ENCODE measurements around the gene NXPH1. TPM values are rescaled to one million over a fixed set of nuclear protein-coding genes. Genes with fewer than 3 reads are reported as not detected.

The NXPH1 gene
- total RNA-seq, 1 donor from 2014 or later, result not detected

- TF ChIP-seq, protein P1, sequence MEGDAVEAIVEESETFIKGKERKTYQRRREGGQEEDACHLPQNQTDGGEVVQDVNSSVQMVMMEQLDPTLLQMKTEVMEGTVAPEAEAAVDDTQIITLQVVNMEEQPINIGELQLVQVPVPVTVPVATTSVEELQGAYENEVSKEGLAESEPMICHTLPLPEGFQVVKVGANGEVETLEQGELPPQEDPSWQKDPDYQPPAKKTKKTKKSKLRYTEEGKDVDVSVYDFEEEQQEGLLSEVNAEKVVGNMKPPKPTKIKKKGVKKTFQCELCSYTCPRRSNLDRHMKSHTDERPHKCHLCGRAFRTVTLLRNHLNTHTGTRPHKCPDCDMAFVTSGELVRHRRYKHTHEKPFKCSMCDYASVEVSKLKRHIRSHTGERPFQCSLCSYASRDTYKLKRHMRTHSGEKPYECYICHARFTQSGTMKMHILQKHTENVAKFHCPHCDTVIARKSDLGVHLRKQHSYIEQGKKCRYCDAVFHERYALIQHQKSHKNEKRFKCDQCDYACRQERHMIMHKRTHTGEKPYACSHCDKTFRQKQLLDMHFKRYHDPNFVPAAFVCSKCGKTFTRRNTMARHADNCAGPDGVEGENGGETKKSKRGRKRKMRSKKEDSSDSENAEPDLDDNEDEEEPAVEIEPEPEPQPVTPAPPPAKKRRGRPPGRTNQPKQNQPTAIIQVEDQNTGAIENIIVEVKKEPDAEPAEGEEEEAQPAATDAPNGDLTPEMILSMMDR (IDR thresholded peaks at IDR 0.05; ENCODE audit: insufficient read depth, low read length, severe bottlenecking), result no peak
- DNase-seq (ENCODE audit: low read depth) (no peak), FAIRE-seq (no peak)
- Histone ChIP-seq H3K4me3 (ENCODE audit: low read depth, low read length) (no peak overlapping the region), H3K27me3 (ENCODE audit: control insufficient read depth, insufficient read depth, low read length) (peaks cover 23% of the 10 kb centered on the region), H3K36me3 (ENCODE audit: control insufficient read depth, insufficient read depth, low read length) (no peaks in the 10 kb centered on the region)
These were observed 2.8 kb upstream of the NXPH1 start for GRCh38 chr7:8430643-8431042.

DNA sequence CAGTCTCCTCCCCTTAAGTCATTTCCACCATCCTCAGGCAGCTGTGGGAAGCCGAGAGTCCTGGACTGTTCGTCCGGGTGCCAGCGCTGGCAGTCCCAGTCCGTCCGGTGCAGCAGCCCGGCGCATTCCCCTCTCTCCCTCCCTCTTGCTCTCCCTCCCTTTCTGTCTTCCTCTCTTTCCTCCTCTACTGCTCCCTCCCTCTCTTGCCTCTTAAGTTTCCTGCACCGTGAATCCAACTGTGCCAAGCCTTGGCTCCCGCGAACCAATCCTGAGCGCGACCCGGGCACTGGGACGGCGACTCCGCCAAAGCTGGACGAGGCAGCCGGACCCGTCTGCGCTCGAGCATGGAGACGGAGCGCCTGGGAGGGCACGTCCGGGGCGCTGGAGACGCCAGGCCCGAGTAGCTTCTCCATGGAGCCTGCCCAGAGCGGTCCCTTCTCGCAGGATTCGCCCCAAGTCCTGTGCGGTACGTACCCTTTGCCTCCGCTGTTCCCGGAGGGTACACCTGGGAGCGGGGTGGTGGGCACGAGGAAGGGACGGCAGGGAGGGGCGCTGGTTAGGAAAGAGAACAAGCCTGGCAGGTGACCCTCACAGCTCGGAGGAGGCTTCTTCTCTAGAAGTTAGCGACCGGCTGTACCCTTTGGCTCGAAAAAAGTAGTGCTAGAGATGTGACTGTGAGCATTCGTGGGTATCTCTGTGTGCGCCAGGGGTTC is 1.0 kb downstream of the NXPH1 start:
- no peaks in the 10 kb centered on the region for H3K36me3 ChIP-seq (ENCODE audit: control insufficient read depth, insufficient read depth, low read length)
- no peak for FAIRE-seq
- TF ChIP-seq, protein P1 (IDR thresholded peaks at IDR 0.05; ENCODE audit: insufficient read depth, low read length, severe bottlenecking), result no peak
- no peak overlapping the region for H3K4me3 ChIP-seq (ENCODE audit: low read depth, low read length)
- DNase-seq (ENCODE audit: low read depth), result no peak
- peaks cover 35% of the 10 kb centered on the region for H3K27me3 ChIP-seq (ENCODE audit: control insufficient read depth, insufficient read depth, low read length)

GRCh38 chr7:8435095-8435494 is 1.7 kb downstream of the NXPH1 start:
- Histone ChIP-seq H3K36me3 (ENCODE audit: control insufficient read depth, insufficient read depth, low read length) (no peaks in the 10 kb centered on the region), H3K27me3 (ENCODE audit: control insufficient read depth, insufficient read depth, low read length) (peaks cover 35% of the 10 kb centered on the region), H3K4me3 (ENCODE audit: low read depth, low read length) (no peak overlapping the region)
- FAIRE-seq, result no peak
- TF ChIP-seq, protein P1 (IDR thresholded peaks at IDR 0.05; ENCODE audit: insufficient read depth, low read length, severe bottlenecking), result no peak
- DNase-seq (ENCODE audit: low read depth), result no peak

DNA sequence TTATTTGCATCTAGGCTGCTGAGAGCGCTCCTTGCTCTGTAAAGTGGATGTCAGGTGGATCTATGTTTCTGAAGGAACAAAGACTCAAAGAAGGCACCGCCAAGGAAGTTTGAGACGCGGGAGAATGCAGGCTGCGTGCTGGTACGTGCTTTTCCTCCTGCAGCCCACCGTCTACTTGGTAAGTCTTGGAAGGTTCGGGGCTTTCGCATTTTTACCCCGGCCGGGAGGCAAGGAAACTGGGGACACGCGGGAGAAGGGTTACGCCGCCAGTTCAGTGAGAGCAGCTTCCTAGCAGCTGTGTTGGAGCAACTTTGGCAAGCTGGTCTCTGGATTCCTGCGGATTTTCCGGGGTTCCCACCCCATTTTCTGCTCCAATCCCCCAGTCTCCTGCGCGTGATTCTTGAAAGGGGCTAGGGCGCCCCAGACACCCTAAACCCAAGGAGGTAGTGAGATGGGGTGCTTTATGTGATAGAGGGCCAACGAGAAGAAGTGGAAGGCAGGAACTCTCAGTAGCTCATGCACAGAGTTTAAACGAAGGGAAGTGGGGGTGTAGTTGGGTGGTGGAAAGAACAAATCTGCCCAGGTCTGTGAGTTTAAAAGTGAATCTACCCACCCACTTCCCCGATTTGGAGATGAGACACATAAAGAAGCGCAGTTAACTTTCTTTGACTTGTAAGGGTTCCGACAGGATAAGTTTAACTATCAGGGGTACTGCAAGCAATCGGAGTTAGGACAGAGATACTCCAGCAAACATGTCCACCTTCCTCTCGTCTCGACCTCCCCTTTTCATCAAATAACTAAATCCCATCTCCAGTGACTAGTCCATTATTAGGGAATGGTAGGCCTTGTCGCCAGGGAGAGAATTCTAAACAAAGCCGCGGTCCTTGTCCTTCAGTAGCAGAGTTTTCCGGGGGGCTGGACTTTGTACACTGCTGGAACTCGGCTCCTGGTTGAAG is 2.5 kb downstream of the NXPH1 start:
- no peaks in the 10 kb centered on the region for H3K36me3 ChIP-seq (ENCODE audit: control insufficient read depth, insufficient read depth, low read length)
- no peak for FAIRE-seq
- H3K27me3 ChIP-seq (ENCODE audit: control insufficient read depth, insufficient read depth, low read length), result peaks cover 38% of the 10 kb centered on the region
- H3K4me3 ChIP-seq (ENCODE audit: low read depth, low read length), result no peak overlapping the region
- TF ChIP-seq, protein P1 (IDR thresholded peaks at IDR 0.05; ENCODE audit: insufficient read depth, low read length, severe bottlenecking), result no peak
- DNase-seq (ENCODE audit: low read depth), result no peak

DNA sequence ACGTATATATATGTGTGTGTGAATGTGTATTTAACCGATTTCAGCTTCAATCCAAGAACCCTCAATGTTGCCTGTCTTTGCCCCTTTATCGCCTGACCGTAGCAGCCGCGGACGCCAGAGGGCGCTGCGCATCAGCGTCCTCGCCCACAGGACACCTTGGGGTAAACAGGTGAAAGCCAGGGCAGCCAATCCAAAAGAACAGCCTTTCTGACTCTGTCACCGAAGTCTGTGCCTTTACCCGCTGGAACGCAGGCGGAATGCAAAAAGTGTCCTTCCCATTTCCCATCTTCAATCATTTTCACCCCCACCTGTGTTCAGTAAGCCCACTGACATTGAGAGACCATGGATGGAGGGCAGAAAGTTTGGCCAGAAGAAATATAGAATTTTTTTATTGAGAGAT is 3.6 kb downstream of the NXPH1 start:
- no peak for FAIRE-seq
- Histone ChIP-seq H3K27me3 (ENCODE audit: control insufficient read depth, insufficient read depth, low read length) (peaks cover 45% of the 10 kb centered on the region), H3K36me3 (ENCODE audit: control insufficient read depth, insufficient read depth, low read length) (no peaks in the 10 kb centered on the region), H3K4me3 (ENCODE audit: low read depth, low read length) (no peak overlapping the region)
- peak; percentile 25 for DNase-seq (ENCODE audit: low read depth)
- TF ChIP-seq, protein P1 (IDR thresholded peaks at IDR 0.05; ENCODE audit: insufficient read depth, low read length, severe bottlenecking), result peak; percentile 82

Data from bronchial epithelial cell (primary cell).